GM19240 (cell line): ENCODE measurements around the gene RFPL4A.
"Not testable (repeated sequence)": the region's sequence is repeated elsewhere in the genome, so short reads cannot be mapped to it uniquely, and the experiment has no call there.

Source experiments
- DNase-seq: peaks from one replicate; pipeline ENCODE4 v3.0.0; 2011; ENCODE audit warnings: low spot score; ENCODE audit not compliant: insufficient read length

Gene RFPL4A

DNA sequence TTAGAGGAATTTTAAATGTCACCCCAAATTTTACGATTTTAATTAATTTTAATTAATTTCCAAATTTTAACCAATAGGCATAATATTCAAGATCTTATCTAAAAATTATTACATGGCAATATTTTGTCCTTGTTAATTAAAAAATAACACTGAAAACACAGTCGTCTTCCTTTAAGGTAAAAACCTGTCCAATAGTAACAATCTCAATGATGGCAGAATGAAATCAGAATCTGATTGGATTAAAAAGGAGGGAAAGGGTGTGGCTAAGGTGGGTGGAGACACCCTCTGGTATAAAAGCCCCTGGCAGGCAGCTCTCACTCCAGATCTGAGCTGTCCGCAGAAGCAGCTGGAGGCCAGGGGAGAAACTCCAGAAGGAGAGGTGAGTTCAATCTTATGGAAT is at the start of gene RFPL4A:
RFPL4A (plus strand) TSS at position 301 of the 400 bp plus-strand sequence. CDS start 2,704 bp downstream, outside the sequence.
- DNase-seq = not testable (repeated sequence)

DNA sequence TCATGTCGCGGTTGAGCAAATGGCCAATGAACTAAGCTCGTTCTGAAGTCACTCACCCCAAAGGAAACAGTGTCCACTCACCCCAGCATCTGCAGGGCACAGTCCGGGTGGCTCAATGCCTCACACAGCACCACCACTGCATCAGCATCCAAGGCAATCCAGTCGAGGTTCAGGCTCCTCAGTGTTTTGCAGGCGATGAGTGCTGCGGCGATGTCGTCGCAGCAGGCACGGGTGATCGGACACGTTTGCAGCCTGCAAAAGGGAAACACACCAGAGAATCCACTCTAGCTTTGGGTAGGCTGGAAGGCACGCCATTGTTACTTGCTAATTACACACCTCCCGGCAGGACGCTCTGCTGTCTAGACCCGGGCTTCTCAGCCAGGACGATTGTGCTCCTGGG is 47.2 kb upstream of the RFPL4A start:
- no peak for DNase-seq

DNA sequence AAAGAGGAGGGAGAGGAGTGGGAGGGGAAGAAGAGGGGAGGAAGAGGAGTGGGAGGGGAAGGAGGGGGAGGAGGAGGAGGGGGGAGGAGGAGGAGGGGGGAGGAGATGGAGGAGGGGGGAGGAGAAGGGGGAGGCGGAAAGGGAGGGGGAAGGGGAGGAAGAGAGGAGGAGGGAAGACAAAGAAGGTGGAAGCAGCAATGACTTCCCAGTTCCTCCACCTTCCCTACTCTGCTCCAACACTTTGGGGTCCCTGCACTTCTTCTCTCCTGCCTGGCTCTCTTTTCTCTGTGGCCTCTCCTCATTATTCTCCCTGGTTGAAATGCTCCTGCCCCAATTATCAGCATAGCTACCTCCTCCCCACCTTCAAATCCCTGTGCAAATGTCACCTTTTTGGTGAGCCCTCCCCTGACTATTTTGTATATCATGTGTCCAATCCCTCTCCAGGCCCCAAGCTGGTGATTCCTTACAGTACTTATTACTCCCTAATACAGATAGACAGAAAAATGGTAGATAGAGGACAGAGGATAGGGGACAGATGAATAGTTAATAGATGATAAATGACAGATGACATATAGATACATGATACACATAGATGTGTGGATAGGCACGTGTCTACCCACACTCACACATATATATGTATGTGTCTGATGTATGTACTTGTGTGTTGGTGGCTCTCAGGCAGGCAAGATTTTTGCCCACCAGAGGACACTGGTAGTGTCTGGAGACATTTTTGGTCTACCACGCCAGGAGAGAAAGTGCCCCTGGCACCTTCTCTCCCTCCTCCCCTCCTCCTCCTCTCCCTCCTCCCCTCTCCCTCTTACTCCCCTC is 45.9 kb upstream of the RFPL4A start:
- no peak for DNase-seq

DNA sequence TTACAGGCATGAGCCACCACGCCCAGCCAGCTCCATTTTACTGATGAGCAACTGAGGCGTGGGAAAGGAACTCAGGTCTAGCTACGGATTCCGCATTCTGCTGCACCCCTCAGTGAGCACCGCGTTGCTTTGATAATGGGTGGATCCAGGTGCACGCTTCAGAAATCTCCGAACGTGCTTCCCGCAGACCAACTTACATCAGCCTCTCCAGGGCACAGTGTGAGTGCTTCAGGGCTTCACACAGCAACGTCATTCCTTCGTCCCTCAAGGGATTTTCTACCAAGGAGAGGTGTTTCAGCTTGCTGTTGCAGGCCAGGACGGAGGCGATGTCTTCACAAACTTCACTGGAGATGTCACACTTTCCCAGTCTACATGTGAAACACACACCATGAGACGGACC is 42.4 kb upstream of the RFPL4A start:
- DNase-seq = no peak

DNA sequence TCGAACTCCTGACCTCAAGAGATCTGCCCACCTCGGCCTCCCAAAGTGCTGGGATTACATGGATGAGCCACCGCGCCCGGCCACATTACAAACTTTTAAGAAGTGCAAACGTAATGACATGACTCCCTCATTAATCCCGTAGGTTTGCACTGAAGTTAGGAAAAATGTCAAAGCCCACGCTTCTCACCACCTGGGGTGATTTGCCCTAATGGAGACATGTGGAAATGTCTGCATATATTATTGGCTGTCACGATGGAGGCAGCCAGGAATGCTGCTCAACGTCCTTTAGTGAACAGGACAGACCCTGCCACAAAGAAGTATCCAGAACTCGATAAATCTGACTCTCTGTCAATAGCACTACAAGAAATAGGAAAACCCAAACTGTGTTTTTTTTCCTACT is 41.6 kb upstream of the RFPL4A start:
- DNase-seq = no peak

DNA sequence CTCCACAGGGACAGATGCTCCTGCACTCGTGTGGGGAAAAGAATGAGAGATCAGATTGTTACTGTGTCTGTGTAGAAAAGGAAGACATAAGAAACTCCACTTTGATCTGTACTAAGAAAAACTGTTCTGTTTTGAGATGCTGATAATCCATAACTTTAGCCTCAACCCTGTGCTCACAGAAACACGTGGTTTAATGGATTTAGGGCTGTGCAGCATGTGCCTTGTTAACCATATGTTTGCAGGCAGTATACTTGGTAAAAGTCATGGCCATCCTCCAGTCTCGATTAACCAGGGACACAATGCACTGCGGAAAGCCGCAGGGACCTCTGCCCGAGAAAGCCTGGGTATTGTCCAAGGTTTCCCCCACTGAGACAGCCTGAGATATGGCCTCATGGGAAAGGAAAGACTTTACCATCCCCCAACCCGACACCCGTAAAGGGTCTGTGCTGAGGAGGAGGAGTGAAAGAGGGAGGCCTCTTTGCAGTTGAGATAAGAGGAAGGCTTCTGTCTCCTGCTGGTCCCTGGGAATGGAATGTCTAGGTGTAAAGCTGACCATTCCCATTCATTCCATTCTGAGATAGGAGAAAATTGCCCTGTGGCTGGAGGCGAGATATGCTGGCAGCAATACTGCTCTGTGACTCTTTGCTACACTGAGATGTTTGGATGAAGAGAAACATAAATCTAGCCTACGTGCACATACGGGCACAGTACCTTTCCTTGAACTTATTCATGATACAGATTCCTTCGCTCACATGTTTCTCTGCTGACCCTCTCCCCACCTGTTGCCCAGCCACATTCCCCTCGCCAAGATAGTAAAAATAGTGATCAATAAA is 40.8 kb upstream of the RFPL4A start:
- DNase-seq = not testable (repeated sequence)

DNA sequence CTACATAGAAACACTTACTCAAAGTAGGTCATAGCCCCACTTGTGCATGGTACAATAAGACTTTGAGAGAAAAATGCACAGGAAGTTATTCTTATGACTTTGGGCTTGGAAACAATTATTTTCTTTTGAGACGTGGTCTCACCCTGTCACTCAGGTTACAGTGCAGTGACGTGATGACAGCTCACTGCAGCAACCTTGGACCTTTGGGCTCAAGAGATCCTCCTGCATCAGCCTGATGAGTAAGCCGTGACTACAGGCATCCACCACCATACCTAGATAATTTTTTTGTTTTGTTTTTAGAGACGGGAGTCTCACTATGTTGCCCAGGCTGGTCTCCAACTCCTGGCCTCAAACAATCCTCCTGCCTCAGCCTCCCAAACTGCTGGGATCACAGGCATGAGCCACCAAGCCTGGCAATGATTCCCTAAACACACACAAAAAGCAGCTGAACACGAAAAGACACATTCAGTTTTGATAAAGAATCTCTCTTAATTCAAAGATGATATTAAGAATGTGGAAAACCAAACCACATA is 38.6 kb upstream of the RFPL4A start:
- DNase-seq = no peak

DNA sequence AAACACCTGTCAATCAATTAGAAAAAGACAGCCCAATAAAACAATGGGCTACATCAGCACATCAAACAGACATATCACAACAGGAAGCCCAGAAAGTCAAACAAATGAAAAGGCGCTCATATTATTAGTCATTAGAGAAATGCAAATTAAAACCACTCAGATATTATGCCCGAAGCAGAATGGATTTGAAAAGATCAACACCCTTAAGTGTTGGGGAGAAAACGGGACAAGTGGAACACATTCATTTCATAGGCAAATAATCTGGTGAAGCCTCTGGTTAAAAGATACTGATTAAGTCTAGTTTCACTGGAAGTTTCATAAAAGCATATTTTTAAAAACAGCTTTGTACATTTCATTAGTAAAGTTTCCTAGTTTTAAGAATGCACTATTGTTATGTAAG is 38.1 kb upstream of the RFPL4A start:
- DNase-seq = no peak

DNA sequence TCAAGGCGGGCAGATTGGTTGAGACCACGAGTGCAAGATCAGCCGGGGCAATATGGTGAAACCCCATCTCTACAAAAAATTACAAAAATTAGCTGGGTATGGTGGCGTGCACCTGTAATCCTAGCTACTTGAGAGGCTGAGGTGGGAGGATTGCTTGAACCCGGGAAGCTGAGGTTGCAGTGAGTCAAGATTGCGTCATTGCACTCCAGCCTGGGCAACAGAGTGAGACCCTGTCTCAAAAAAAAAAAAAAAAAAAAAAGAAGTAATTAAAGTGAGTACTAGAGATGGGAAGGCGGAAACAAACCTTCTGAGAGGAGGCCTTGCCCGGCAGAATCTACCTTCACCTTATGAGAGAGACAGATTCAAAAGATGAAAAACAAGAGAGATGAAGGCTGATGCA is 35.4 kb upstream of the RFPL4A start:
- no peak for DNase-seq

DNA sequence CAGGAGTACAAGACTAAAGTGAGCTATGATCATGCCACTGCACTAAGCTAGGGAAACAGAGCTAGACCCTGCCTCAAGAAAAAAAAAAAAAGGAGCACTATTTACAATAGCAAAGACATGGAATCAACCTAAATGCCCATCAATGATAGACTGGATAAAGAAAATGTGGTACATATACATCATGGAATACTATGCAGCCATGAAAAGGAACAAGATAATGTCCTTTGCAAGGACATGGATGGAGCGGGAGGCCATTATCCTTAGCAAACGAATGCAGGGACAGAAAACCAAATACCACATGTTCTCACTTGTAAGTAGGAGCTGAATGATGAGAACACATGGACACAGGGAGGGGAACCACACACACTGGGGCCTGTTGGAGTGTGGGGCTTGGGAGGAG is 28.5 kb upstream of the RFPL4A start:
- DNase-seq = not testable (repeated sequence)

DNA sequence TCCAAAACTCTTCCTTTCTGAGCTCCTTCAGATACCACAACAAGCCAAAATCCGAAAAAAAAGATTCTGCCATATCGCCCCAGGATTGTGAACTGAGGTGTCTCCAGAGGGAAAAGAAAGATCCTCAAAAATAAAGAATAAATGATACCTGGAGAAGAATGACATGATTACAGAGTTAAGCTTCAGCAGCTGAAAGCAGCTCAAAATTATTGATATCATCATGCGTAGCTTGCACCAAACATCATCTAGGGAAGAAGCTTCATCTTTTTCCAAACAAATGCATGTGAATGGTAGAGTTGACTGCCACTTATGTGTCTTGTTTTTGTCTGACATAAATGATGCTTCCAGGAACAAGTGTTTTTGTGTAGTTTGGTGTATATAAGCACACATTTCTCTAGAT is 20.6 kb upstream of the RFPL4A start, which contains the start of gene NLRP9:
NLRP9 (minus strand) TSS at position 101 of the 400 bp plus-strand sequence; CDS start at position 73, 28 bp downstream.
- no peak for DNase-seq

DNA sequence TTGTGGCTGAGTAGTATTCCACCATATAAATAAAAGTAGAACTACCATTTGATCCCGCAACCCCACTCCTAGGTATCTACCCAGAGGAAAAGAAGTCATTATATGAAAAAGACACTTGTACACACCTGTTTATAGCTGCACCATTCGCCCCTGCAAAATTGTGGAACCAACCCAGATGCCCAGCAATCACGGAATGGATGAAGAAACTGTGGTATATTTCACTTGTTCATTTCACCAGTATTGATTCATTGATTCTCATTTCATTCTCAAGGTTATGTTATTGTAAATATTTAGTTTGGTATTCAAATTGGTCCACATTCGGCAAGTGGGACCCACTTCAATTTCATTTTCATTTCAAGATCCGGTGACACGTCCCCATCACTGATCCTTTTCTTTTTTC is 8.2 kb upstream of the RFPL4A start:
- DNase-seq = no peak

DNA sequence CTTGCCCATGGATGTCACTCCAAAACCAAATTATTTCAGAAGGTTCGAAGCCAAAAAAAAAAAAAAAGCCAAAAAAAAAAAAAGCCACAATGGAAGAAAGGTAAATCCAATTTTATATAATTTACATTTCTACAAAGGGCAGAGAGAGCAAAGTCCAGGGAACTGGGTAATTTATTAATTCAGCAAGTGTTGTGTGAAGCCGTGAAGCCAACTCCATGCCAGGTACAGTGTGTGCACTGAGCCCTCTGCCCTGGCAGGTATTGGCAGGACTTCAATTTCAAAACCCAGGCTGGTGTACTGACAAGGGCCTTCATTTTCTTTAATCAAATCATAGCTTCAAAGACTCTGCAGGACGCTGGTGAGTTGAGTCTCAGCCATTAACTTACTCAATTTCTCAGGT is 5.5 kb upstream of the RFPL4A start:
- no peak for DNase-seq

DNA sequence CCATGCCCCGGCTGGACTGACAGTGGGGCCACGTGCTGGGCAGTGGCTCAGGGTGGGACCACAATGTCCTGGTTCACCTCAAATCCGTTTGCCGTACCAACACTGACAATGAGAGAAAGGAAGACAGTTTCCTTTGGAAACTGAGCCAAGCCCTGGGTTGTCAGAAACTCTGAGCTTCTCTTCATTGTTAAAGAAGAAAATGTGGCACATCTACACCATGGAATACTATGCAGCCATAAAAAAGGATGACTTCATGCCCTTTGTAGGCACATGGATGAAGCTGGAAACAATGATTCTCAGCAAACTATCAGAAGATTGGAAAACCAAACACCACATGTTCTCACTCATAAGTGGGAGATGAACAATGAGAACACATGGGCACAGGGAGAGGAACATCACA is 2.1 kb upstream of the RFPL4A start:
- DNase-seq = not testable (repeated sequence)

DNA sequence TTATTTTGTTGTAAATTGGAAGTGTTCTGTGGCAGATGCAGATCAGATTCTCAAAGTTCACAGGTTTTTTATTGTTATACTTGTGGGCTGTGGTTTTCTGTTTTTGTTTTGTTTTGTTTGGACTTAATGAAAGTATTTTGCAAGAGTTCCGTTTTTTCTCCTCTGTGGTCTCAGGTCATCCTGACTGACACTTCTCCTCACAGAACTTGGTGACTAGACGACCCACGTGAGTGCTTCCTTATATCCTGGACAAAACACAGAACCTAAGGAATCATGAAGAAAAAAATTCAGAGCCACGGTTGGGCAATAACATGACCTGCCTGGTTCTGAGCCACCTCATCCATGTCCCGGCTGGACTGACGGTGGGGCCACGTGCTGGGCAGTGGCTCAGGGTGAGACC is 7.6 kb downstream of the RFPL4A start:
- no peak for DNase-seq

DNA sequence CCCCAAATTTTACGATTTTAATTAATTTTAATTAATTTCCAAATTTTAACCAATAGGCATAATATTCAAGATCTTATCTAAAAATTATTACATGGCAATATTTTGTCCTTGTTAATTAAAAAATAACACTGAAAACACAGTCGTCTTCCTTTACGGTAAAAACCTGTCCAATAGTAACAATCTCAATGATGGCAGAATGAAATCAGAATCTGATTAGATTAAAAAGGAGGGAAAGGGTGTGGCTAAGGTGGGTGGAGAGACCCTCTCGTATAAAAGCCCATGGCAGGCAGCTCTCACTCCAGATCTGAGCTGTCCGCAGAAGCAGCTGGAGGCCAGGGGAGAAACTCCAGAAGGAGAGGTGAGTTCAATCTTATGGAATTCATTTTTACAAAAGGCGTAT is 9.9 kb downstream of the RFPL4A start, which contains the start of gene RFPL4AL1:
RFPL4AL1 (plus strand) TSS at position 301 of the 400 bp plus-strand sequence. CDS start 2,687 bp downstream, outside the sequence.
- DNase-seq = not testable (repeated sequence)

DNA sequence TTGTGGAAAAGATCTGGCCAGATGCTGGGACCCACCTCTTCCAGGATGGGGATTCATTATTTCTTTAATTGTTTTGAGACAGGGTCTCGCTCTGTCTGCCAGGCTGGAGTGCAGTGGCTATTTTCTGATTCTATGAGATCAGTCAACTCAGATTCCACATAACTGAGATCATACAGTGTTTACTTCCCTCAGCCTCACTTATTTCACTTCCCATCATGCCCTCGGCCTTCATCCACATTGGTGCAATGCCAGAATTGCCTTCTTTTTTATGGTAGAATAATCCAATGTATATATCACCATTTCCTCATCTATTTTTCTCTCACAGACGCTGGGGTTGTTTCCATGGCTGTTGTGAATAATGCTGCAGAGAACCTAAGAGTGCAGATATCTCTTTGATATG is 10.7 kb downstream of the RFPL4A start:
- DNase-seq = not testable (repeated sequence)

DNA sequence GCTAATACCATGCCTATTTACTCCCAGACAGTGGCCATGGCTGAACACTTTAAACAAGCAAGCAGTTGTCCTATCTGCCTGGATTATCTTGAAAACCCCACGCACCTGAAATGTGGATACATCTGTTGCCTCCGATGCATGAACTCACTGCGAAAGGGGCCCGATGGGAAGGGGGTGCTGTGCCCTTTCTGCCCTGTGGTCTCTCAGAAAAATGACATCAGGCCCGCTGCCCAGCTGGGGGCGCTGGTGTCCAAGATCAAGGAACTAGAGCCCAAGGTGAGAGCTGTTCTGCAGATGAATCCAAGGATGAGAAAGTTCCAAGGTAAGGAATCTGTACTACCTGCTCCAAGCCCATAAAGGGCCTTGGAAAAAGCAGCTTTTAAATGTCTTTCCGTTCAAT is 18.6 kb downstream of the RFPL4A start:
- DNase-seq = no peak

DNA sequence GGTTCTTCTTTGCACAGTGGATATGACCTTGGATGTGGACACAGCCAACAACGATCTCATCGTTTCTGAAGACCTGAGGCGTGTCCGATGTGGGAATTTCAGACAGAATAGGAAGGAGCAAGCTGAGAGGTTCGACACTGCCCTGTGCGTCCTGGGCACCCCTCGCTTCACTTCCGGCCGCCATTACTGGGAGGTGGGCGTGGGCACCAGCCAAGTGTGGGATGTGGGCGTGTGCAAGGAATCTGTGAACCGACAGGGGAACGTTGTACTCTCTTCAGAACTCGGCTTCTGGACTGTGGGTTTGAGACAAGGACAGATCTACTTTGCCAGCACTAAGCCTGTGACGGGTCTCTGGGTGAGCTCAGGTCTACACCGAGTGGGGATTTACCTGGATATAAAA is 19.4 kb downstream of the RFPL4A start:
- DNase-seq = no peak

DNA sequence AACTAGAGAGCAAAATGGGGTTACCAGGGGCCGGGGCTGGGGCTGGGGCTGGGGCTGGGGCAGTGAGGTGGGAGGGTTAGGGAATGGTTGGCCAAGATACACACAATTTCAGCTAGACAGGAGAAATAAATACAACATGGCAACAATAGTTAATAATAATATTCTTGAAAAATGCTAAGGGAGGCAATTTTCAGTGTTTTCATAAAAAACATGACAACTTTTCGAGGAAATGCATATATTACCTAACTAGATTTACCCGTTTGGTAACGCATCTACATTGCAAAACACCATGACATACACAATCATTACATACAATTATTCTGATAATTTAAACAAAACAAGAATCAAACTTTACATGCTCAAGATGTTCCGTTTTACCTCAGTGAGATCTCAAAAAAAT is 22.2 kb downstream of the RFPL4A start:
- no peak for DNase-seq

DNA sequence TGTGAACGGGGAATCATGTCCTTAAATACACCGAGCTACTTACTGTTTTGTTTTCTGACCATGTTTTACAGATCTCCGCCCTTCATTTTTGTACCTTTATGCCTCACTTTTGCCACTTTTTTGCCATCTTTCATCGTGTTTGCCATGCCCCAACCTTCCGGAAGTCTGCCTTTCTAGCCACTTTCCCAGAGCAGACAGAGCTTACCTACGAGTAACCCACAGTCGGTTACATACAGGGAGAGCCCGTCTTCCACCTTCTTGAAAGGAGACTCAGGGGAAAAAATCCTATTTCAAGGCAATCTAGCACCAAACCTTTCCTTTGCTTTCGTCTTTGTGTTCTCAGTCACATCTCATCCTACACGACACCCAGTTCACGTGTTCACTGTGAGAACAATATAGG is 36.1 kb downstream of the RFPL4A start:
- DNase-seq = no peak

DNA sequence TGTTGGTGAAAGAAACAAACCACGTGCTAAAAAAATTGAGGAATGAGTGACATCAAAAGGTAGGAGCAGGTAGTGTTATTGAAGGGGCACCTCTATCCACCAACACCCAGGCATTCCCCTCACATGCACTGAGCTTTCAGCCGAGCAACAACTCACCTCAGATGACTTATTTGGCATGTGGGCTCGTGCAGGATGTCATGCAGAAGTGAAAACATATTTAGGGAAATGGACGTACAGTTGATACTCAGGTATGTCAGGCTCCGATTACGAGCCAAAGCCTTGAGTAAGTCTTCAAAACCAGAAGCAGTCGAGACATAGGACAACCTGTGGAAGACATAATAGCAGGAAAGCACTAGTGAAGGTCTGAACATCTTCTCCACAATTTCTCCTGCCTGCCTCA is 42.5 kb downstream of the RFPL4A start:
- DNase-seq = no peak
